GM06990 (cell line): ENCODE data around the gene KRTAP10-8.
"Not testable (repeated sequence)": the region's sequence is repeated elsewhere in the genome, so short reads cannot be mapped to it uniquely, and the experiment has no call there.

Source experiments
- DNase-seq: peaks from one replicate; pipeline ENCODE4 v3.0.0-alpha.2; 2011; ENCODE audit not compliant: insufficient read length; ENCODE audit errors: extremely low read depth
- H3K27me3 ChIP-seq: replicated peaks from 2 replicates; pipeline ENCODE4 v1.6.0; 2011; ENCODE audit warnings: low read length; ENCODE audit not compliant: control insufficient read depth, insufficient read depth
- H3K36me3 ChIP-seq: 2 replicates; pipeline ENCODE4 v1.5.1; 2011; ENCODE audit warnings: low read length; ENCODE audit not compliant: control insufficient read depth, insufficient read depth
- H3K4me3 ChIP-seq: replicated peaks from 2 replicates; pipeline ENCODE4 v1.5.1; 2011; ENCODE audit warnings: low read depth, mild to moderate bottlenecking, control low read depth, low read length
- CTCF ChIP-seq: IDR thresholded peaks from 2 replicates; pipeline ENCODE4 v1.5.1; 2011; ENCODE audit warnings: low read length, control low read depth, mild to moderate bottlenecking, inconsistent platforms; ENCODE audit not compliant: insufficient read depth, poor library complexity, severe bottlenecking

The KRTAP10-8 gene

GRCh38 chr21:44603109-44603875 lies 8.6 kb upstream of the KRTAP10-8 start:
- H3K36me3 ChIP-seq = no peaks in the 10 kb centered on the region
- H3K4me3 ChIP-seq = no peak overlapping the region
- no peak for TF ChIP-seq CTCF
- no peaks in the 10 kb centered on the region for H3K27me3 ChIP-seq
- no peak for DNase-seq

- H3K27me3 ChIP-seq = no peaks in the 10 kb centered on the region
- no peaks in the 10 kb centered on the region for H3K36me3 ChIP-seq
- DNase-seq = no peak
- no peak for TF ChIP-seq CTCF
- H3K4me3 ChIP-seq = no peak overlapping the region
Observed at GRCh38 chr21:44603911-44604310, 8.0 kb upstream of the KRTAP10-8 start.

GRCh38 chr21:44606495-44606894 lies 5.4 kb upstream of the KRTAP10-8 start:
- TF ChIP-seq CTCF = no peak
- H3K4me3 ChIP-seq = no peak overlapping the region
- H3K27me3 ChIP-seq = no peaks in the 10 kb centered on the region
- H3K36me3 ChIP-seq = no peaks in the 10 kb centered on the region
- no peak for DNase-seq

GRCh38 chr21:44609193-44609592 lies 2.7 kb upstream of the KRTAP10-8 start:
- no peaks in the 10 kb centered on the region for H3K27me3 ChIP-seq
- H3K36me3 ChIP-seq = no peaks in the 10 kb centered on the region
- no peak overlapping the region for H3K4me3 ChIP-seq
- TF ChIP-seq CTCF = no peak
- DNase-seq = no peak

- not testable (repeated sequence) for H3K36me3 ChIP-seq, DNase-seq, H3K4me3 ChIP-seq, H3K27me3 ChIP-seq
Observed at GRCh38 chr21:44610157-44610843, 1.6 kb upstream of the KRTAP10-8 start.

GRCh38 chr21:44611551-44611950 lies 328 bp upstream of the KRTAP10-8 start:
- Histone ChIP-seq H3K27me3 (no peaks in the 10 kb centered on the region), H3K4me3 (no peak overlapping the region), H3K36me3 (no peaks in the 10 kb centered on the region)
- no peak for DNase-seq
- no peak for TF ChIP-seq CTCF
